MG63 (cell line): Measurements from ENCODE around the gene CRTAP. TPM values are rescaled to one million over a fixed set of nuclear protein-coding genes. Genes with fewer than 3 reads are reported as not detected.
"Not testable (repeated sequence)": the region's sequence is repeated elsewhere in the genome, so short reads cannot be mapped to it uniquely, and the experiment has no call there.

ENCODE experiments used
- DNase-seq: peaks from one replicate; pipeline ENCODE4 v3.0.0-alpha.2; 2020
- H3K27me3 ChIP-seq: fragments of 250-450 bp; sonication (Bioruptor Pico); 2 replicates; pipeline ENCODE4 v1.5.1; 2020; ENCODE audit warnings: mild to moderate bottlenecking, moderate library complexity
- H3K36me3 ChIP-seq: fragments of 250-450 bp; sonication (Bioruptor Pico); 2 replicates; pipeline ENCODE4 v1.5.1; 2020; ENCODE audit warnings: mild to moderate bottlenecking, moderate library complexity
- H3K4me3 ChIP-seq: fragments of 250-450 bp; sonication (Bioruptor Pico); 2 replicates; pipeline ENCODE4 v1.5.1; 2020; ENCODE audit warnings: mild to moderate bottlenecking, moderate library complexity
- H3K9me3 ChIP-seq: fragments of 250-450 bp; sonication (Bioruptor Pico); 2 replicates; pipeline ENCODE4 v1.5.1; 2020; ENCODE audit warnings: mild to moderate bottlenecking, moderate library complexity
- total RNA-seq: library from RNA; depleted of rRNA; stranded (reverse); fragments of >200 nt; shearing (Covaris generic); gene quantifications from 2 replicates; pipeline ENCODE4 v1.2.3, GENCODE V29; 2014; ENCODE audit warnings: low replicate concordance; rRNA removed

CRTAP gene
- total RNA-seq: 258 and 273 TPM in 2 replicates

DNA sequence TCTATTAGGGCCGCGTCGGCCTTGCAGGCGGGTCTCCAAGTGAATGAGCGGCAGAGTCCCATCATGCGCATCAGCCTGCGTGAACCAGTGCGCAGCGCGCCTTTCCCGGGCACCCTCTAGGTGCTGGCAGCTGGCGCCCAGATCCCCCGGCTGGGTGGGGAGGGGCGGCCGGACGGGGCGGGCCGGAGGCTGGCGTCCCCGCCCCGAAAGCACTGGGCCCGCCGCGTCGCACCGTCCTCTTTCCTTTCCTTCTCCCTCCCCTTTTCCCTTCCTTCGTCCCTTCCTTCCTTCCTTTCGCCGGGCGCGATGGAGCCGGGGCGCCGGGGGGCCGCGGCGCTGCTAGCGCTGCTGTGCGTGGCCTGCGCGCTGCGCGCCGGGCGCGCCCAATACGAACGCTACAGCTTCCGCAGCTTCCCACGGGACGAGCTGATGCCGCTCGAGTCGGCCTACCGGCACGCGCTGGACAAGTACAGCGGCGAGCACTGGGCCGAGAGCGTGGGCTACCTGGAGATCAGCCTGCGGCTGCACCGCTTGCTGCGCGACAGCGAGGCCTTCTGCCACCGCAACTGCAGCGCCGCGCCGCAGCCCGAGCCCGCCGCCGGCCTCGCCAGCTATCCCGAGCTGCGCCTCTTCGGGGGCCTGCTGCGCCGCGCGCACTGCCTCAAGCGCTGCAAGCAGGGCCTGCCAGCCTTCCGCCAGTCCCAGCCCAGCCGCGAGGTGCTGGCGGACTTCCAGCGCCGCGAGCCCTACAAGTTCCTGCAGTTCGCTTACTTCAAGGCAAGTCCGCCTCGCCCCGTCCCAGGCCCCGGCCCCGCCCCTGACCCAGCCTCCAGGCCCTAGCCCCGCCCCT is at the start of gene CRTAP:
CRTAP (plus strand) TSS at position 243 of the 850 bp plus-strand sequence; CDS start at position 307, 64 bp downstream.
- DNase-seq: peak; percentile 96
- H3K27me3 ChIP-seq: no peaks in the 10 kb centered on the region
- no peaks in the 10 kb centered on the region; the same call in 1 of the 2 replicates for H3K36me3 ChIP-seq
- H3K9me3 ChIP-seq: no peaks in the 10 kb centered on the region
- H3K4me3 ChIP-seq: peak within 1 kb of the TSS; percentile 60

DNA sequence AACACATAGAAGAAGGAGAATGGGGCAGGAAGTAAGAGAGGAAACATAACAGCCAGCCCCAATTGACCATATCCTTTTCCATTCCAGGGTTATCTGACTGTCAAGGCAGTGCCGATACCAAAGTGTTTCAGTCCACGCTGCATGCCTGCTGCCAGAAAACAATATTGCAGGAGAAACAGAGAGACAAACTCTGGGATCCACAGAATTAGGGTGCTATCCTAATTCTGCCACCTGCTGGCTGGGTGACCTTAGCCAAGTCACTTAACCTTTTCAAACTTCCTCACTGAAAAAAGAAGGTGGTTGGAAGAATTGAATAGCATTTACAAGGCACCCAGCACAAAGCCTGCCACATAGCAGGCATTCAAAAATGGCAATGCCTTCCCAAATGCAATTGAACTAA is 48.9 kb upstream of the CRTAP start:
- H3K4me3 ChIP-seq: no peak overlapping the region

DNA sequence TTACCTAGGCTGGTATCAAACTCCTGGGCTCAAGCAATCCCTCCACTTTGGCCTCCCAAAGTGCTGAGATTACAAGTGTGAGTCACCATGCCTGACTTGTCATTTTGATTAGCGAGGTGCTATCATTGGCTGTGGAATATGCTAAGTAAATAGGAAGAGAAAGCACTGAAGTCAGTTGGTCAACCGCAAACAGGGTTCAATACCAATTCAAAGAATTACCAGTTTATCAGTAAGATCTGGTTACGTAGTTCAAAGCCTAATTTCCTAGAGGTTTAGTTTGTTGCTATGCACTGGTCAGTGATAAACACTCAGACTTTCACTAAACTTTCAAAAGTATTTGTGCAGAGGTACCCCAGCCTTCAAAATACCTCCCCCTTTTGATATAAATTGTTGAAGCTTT is 46.3 kb upstream of the CRTAP start:
- Histone ChIP-seq H3K27me3 (no peaks in the 10 kb centered on the region), H3K36me3 (no peaks in the 10 kb centered on the region), H3K4me3 (no peak overlapping the region), H3K9me3 (no peaks in the 10 kb centered on the region)
- no peak for DNase-seq

More for the DNA sequence above, 48.9 kb upstream of the CRTAP start:
- no peaks in the 10 kb centered on the region for H3K27me3 ChIP-seq
- H3K9me3 ChIP-seq: no peaks in the 10 kb centered on the region
- DNase-seq: no peak
- H3K36me3 ChIP-seq: no peaks in the 10 kb centered on the region

DNA sequence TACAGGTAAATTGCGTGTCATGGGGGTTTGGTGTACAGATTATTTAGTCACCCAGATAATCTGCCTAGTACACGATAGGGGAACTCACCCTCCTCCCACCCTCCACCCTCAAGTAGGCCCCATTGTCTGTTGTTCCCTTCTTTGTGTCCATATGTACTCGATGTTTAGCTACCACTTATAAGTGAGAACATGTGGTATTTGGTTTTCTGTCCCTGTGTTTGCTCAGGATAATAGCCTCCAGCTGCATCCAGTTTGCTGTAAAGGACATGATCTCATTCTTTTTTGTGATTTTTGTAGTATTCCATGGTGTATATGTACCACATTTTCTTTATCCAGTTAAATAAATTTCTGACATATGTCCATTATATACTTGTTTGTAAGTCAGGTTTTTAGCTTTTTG is 44.0 kb upstream of the CRTAP start:
- not testable (repeated sequence) for H3K9me3 ChIP-seq, DNase-seq, H3K4me3 ChIP-seq, H3K27me3 ChIP-seq, H3K36me3 ChIP-seq

DNA sequence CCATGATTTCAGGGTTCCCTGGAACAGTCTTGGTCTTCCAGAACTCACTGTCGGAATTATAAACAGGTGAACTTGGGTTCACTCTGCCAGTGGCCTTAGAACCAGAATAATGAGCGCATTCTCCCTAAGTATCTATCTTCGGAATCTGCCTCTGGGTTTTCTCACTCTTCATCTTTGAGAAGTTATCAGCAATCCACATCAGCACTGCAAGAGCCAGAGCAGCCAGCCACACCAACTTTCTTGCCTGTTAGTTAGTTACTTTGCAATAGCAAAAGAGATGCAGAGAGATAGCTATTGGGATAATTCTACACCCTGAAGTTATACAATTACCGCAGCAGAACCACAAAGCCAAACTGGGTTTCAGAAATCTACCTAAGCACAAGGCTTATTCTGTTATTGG is 42.6 kb upstream of the CRTAP start:
- Histone ChIP-seq H3K36me3 (no peaks in the 10 kb centered on the region), H3K9me3 (no peaks in the 10 kb centered on the region), H3K27me3 (no peaks in the 10 kb centered on the region), H3K4me3 (no peak overlapping the region)
- DNase-seq: no peak

DNA sequence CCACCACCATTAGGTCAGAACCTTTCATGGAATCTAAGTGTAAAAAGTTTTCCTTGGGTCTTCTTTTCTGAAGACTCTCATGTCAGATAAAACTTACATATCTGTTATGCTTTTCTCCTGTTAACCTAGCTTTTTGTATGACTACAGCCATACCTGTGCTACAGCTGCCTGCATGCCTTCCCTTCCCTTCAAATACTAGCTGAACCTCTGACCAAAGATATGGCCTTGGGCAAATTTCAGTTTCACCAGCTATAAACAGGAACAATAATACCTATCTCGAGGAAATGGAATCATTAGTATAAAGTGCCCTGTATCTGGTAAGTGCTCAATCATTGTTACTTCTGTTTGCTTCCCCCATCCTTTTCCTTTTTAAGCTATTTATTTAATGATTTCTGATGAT is 41.9 kb upstream of the CRTAP start:
- Histone ChIP-seq H3K27me3 (no peaks in the 10 kb centered on the region), H3K4me3 (no peak overlapping the region), H3K36me3 (no peaks in the 10 kb centered on the region), H3K9me3 (no peaks in the 10 kb centered on the region)
- DNase-seq: no peak

DNA sequence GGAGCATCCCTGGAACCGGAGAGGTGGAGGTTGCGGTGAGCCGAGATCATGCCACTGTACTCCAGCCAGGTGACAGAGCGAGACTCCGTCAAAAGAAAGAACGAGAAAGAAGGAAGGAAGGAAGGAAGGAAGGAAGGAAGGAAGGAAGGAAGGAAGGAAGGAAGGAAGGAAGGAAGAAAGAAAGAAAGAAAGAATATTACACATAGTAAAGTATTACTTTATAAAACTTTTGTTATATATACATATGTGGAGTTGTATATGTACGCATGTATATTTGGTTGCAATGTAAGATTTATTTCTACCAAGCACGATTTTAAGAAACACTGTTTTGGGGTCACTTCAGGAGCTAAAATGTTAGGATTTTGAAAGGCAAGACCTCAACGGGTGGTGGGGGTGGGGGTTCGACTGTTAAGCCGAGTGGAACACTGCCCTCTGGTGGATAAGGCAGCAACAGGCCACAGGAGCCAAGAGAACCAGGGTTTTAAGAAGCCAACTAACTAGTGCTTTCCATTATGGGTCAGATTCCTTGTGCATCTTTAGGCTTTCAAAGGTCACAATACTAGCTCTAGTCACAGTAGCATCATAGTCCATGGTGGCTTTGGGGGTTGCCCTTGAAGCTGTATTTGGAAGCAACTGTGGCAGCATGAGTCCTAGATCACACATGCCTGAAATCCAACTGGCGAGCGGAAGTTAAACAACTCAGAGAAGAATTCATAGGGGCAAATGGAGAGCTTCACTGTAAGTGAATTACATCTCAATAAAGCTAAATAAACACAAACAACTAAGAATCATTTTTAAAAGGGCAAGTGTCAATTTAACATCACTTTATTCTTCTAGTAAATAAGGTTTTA is 39.4 kb upstream of the CRTAP start:
- Histone ChIP-seq H3K4me3 (no peak overlapping the region), H3K36me3 (no peaks in the 10 kb centered on the region), H3K9me3 (no peaks in the 10 kb centered on the region), H3K27me3 (no peaks in the 10 kb centered on the region)
- peak; percentile 29 for DNase-seq

DNA sequence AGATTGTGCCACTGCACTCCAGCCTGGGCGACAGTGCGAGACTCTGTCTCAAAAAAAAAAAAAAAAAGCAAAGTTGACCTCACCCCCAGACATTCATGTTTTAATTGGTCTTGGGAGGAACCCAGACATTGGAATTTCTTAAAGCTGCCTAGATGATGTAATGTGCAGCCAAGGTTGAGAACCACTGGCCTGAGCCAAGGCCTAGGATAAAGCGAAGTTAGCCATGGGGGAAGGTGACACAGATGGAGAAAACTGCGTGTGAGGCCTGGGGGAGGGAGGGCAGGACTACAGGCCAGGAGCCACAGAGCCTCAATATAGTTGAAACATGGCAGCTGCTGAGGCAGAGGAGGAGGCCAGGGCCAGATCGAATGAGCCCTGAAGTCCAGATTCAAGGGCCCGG is 37.8 kb upstream of the CRTAP start:
- Histone ChIP-seq H3K4me3 (no peak overlapping the region), H3K27me3 (no peaks in the 10 kb centered on the region), H3K36me3 (no peaks in the 10 kb centered on the region), H3K9me3 (no peaks in the 10 kb centered on the region)
- peak; percentile 9 for DNase-seq

DNA sequence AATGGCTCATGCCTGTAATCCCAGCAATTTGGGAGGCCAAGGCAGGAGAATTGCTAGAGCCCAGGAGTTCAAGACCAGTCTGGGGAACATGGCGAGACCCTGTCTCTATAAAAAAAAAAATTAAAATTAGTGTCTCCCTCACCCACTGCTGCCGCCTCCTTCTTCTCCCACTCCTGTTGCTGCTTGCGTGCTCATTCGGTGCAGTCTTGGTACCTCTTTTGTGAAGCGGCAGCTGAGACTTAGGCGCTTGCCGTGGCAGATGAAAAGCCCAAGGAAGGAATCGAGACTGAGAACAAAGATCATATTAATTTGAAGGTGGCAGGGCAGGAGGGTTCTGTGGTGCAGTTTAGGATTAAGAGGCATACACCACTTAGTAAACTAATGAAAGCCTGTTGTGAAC is 36.9 kb upstream of the CRTAP start:
- DNase-seq: no peak
- Histone ChIP-seq H3K4me3 (no peak overlapping the region), H3K36me3 (no peaks in the 10 kb centered on the region), H3K27me3 (no peaks in the 10 kb centered on the region), H3K9me3 (no peaks in the 10 kb centered on the region)

DNA sequence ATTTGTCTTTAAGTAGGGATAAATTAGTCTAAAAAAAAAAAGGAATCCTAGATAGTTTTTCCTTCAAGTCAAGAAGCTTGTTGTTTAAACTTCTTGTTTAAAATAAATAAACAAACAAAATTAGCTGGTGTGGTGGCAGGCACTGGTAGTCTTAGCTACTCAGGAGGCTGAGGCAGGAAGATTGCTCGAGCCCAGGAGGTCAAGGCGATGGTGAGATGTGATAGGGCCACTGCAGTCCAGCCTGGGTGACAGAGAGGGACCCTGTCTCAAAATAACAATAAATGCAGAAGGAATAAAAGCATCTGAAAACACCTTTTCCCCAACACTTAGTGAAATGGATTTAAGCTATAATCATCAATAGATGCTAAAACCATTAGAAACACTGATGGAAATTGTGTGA is 35.8 kb upstream of the CRTAP start:
- H3K4me3 ChIP-seq: no peak overlapping the region
- no peaks in the 10 kb centered on the region for H3K36me3 ChIP-seq
- H3K9me3 ChIP-seq: no peaks in the 10 kb centered on the region
- H3K27me3 ChIP-seq: no peaks in the 10 kb centered on the region
- no peak for DNase-seq

DNA sequence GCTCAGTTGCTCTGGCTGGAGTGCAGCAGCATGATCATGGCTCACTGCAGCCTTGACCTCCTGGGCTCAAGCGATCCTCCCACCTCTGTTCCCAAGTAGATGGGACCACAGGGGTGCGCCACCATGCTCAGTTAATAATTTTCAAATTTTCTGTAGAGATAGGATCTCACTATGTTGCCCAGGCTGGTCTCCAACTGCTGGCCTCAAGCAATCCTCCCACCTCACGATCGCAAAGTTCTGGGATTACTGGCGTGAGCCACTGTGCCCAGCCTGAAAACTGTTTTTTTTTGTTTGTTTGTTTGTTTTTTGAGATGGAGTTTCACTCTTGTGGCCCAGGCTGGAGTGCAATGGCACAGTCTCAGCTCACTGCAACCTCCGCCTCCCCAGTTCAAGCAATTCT is 34.0 kb upstream of the CRTAP start:
- H3K36me3 ChIP-seq, H3K9me3 ChIP-seq, H3K4me3 ChIP-seq, H3K27me3 ChIP-seq, DNase-seq: not testable (repeated sequence)

DNA sequence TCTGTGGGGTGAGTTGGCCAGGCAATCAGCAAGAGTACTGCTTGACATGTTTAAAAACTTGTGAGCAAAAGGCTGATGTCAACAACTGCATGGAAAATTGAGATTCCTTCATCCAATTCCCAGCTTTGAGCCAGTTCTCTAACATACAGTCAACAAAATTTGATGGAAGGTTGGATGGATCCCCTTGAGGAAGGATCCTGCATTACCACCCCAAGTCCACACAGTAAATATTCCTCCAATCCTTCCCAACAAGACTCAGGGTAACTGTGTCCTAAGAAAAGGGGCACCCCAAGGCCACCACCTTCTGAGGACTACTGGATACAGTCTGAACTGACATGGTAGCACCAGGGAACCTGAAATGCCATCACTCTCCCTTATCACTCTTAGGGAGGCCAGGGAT is 32.0 kb upstream of the CRTAP start:
- DNase-seq: no peak
- H3K9me3 ChIP-seq: no peaks in the 10 kb centered on the region
- no peaks in the 10 kb centered on the region for H3K27me3 ChIP-seq
- H3K36me3 ChIP-seq: no peaks in the 10 kb centered on the region
- no peak overlapping the region for H3K4me3 ChIP-seq

DNA sequence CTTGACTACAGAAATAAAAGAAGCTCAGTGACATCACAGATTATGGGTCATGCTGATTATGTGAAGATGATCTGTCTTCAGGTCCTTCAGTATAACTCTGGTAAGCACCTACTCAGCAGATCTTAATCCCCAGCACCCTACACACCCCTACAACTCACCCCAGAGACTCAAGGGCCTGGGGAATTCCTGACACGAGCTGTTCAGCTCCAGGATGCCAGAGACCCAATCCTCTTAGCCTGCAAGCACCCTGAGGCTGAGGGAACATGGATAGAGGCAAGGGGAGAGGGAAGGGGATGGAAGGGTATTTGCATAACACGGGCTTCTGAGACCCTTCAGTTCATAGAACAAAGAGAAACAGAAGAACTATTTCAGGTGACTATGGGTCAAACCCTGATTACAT is 29.9 kb upstream of the CRTAP start:
- H3K4me3 ChIP-seq: no peak overlapping the region
- H3K9me3 ChIP-seq: peaks cover 2% of the 10 kb centered on the region; the same call in 1 of the 2 replicates
- H3K27me3 ChIP-seq: no peaks in the 10 kb centered on the region
- no peaks in the 10 kb centered on the region; the same call in 1 of the 2 replicates for H3K36me3 ChIP-seq
- no peak for DNase-seq

DNA sequence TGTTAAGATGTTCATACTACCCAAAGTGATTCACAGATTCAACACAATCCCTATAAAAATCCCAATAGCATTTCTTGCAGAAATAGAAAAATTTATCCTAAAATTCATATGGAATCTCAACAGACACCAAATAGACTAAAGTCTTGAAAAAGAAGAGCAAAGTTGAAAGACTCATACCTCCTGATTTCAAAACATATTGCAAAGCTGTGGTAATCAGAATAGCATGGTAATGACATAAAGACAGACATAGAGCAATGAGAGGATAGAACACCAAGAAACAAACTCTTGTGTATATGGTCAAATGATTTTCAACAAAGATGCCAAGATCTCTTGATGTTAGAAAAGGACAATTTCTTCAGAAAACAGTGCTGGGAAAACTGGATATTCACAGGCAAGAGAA is 25.1 kb upstream of the CRTAP start:
- H3K27me3 ChIP-seq: no peaks in the 10 kb centered on the region
- peaks cover 4% of the 10 kb centered on the region for H3K36me3 ChIP-seq
- H3K9me3 ChIP-seq: peaks cover 2% of the 10 kb centered on the region; the same call in 1 of the 2 replicates
- no peak overlapping the region for H3K4me3 ChIP-seq
- no peak for DNase-seq

DNA sequence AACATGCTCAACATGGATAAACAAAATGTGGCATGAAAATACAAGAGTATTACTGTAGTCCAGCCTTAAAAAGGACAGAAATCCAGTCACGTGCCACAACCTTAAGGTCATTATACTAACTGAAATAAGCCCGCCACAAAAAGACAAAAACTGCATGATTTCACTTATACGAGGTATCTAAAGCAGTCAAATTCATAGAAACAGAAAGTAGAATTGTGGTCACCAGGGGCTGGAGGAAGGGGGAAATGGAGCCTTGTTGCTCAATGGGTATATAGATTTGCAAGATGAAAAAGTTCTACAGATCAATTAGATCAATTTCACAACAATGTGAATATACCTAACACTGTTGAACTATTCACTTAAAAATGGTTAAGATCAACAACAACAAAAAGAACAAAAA is 24.3 kb upstream of the CRTAP start:
- no peak for DNase-seq
- Histone ChIP-seq H3K9me3 (peaks cover 2% of the 10 kb centered on the region; the same call in 1 of the 2 replicates), H3K4me3 (no peak overlapping the region), H3K36me3 (peaks cover 4% of the 10 kb centered on the region), H3K27me3 (no peaks in the 10 kb centered on the region)

DNA sequence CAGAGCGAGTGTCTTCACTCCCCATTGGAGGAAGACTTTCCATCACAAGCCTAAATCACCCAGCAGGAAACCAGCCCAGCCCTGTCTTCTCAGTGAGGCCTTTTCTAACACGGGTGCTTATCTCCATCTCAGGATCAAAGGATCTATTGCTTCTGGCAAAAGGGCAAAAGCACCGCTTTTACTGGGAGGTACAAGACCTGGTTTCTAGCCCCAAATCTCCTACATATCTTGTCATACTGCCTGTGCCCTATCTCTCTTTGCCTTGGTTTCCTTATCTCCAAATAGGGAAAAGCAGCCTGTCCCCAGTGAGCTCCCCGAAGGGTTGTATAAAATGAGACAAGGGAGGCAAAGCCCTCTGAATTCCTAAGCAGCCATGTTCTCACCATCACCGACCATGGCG is 22.1 kb upstream of the CRTAP start:
- no peak for DNase-seq
- peaks cover 4% of the 10 kb centered on the region for H3K36me3 ChIP-seq
- no peak overlapping the region for H3K4me3 ChIP-seq
- H3K9me3 ChIP-seq: peaks cover 2% of the 10 kb centered on the region; the same call in 1 of the 2 replicates
- no peaks in the 10 kb centered on the region for H3K27me3 ChIP-seq

DNA sequence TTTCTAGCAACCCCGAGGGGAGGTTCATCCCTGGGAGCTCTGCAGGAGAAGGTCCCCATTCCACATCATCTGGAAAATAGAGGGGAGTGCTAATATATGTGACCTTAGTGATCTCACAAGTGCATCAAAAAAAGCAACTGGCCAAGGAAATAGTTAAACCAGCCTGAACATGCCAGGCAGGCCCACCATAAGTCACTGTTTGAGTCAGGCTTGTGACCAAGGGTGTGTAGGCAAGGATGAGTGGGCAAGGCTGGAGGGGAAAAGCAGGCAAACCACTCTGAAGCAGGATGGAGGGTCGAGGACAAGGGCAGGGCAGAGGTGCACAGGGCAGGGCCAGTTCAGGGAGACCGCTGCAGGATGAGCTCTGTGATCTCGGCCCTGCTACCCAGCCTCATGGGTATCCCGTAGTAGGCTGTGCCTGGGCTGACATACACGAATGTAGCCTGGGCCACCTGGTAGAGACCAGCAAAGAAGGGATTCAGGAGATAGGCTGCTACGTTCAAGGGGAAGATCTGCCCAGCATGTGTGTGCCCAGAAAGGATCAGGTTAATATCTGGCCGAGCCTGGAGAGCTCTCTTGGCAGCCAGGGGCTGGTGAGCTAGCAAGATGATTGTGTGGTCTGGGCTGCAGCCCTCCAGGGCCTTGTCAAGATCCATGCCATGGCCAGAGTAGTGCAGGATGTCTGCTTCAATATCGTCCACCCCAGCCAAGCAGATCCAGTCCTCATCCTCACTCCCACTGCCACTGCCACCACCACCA is 21.1 kb upstream of the CRTAP start:
- no peak for DNase-seq
- H3K4me3 ChIP-seq: no peak overlapping the region
- H3K36me3 ChIP-seq: peaks cover 4% of the 10 kb centered on the region
- H3K27me3 ChIP-seq: no peaks in the 10 kb centered on the region
- H3K9me3 ChIP-seq: peaks cover 2% of the 10 kb centered on the region; the same call in 1 of the 2 replicates
